WTC11 (cell line): ENCODE measurements around the gene C11orf52.

ENCODE experiments used
- CTCF ChIP-seq: fragments of 200-600 bp; IDR thresholded peaks from 2 replicates; pipeline ENCODE4 v1.8.0; 2022; ENCODE audit warnings: antibody characterized with exemption
- ETV6 ChIP-seq: sonication (generic); formaldehyde crosslinking; IDR thresholded peaks from 2 replicates; pipeline ENCODE4 v1.8.1; 2022; ENCODE audit warnings: mild to moderate bottlenecking, missing genetic modification reagents
- FOXJ3 ChIP-seq: sonication (generic); formaldehyde crosslinking; IDR thresholded peaks from 2 replicates; pipeline ENCODE4 v1.9.0; 2021; ENCODE audit warnings: missing genetic modification reagents, mild to moderate bottlenecking, borderline replicate concordance
- TP53 ChIP-seq: sonication (generic); formaldehyde crosslinking; IDR thresholded peaks from 2 replicates; pipeline ENCODE4 v1.8.1; 2023; ENCODE audit warnings: mild to moderate bottlenecking, missing genetic modification reagents
- USF2 ChIP-seq: sonication (generic); formaldehyde crosslinking; IDR thresholded peaks from 2 replicates; pipeline ENCODE4 v1.8.1; 2023; ENCODE audit warnings: mild to moderate bottlenecking, missing genetic modification reagents, moderate library complexity
- ZNF423 ChIP-seq: fragments of 250-450 bp; sonication (Bioruptor Pico); IDR thresholded peaks from 2 replicates; pipeline ENCODE4 v2.1.2; 2022; ENCODE audit warnings: mild to moderate bottlenecking, moderate library complexity
- TF ChIP-seq, protein P1 (sequence below): sonication (generic); formaldehyde crosslinking; IDR thresholded peaks from 2 replicates; pipeline ENCODE4 v1.8.1; 2022; ENCODE audit warnings: mild to moderate bottlenecking, moderate library complexity, missing genetic modification reagents

DNA sequence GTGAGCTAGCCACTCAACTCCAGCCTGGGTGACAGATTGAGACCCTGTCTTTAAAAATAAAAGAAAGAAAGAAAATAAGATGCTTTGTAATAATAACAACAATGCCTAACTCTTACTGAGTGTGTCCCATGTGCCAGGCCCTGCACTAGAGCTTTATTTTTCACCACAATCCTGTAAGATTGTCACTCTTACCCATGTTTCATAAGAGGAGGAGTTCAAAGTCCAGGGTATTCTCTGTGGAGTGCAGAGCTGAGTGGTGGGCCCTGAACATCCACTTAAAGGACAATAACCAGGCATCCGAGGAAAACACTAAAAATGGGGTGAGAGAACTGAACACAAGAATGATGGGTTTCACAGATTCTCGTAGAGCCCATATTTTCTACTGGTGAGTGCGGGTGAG is 925 bp upstream of the C11orf52 start:
- no peak for TF ChIP-seq ZNF423 (CRISPR knock-in tag)
- TF ChIP-seq CTCF = no peak
- TF ChIP-seq TP53 (CRISPR knock-in tag) = no peak
- TF ChIP-seq USF2 = no peak
- no peak for TF ChIP-seq ETV6 (CRISPR knock-in tag)
- no peak for TF ChIP-seq FOXJ3 (CRISPR knock-in tag)
- TF ChIP-seq, protein P1, sequence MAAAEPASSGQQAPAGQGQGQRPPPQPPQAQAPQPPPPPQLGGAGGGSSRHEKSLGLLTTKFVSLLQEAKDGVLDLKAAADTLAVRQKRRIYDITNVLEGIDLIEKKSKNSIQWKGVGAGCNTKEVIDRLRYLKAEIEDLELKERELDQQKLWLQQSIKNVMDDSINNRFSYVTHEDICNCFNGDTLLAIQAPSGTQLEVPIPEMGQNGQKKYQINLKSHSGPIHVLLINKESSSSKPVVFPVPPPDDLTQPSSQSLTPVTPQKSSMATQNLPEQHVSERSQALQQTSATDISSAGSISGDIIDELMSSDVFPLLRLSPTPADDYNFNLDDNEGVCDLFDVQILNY (CRISPR knock-in tag) = no peak
